ENCODE data around the gene ELF3.

DNA sequence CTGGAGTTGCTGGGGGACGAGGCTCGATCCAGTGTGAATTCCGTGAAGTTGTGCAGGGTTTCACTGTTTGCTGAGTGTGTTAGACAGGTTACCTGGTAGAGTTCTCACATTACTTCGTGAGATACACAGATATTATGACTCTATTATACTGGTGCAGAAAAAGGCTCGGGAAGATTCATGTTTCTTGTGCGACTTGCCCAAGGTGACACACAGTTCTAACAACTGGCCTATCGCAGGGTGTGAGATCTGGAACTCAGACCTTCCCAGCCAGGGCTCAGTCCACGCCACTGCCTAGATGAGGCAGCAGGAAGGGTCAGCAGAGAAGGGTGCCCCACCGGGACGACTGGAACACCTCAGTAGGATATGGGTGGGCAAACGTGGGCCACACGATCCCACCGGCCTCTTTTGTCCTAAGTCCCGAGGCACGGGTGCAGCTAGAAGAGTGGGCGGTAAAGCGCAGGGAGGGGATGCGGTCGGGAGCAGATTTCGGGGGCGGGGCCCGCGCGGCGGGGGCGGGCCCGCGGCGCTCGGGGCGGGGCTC, 28.2 kb upstream of the ELF3 start:
- no peak for TF ChIP-seq POLR2A (IDR thresholded peaks at IDR 0.05; ENCODE audit: low read length)
- no peak for TF ChIP-seq GATA1 (IDR thresholded peaks at IDR 0.05; ENCODE audit: low read depth, low read length)

Measured in erythroblast (primary cell).